GM12878 (cell line): Measurements from ENCODE around the gene SORBS2. TPM values are rescaled to one million over a fixed set of nuclear protein-coding genes. Genes with fewer than 3 reads are reported as not detected.

Experiments used
- ATAC-seq: fragments of 200-7000 bp; cut with Tn5 transposase; 3 replicates; pipeline ENCODE4 v1.9.1; 2020; ENCODE audit warnings: mild to moderate bottlenecking, moderate library complexity
- BruUV-seq: library from RNA; stranded (reverse); fragments of 400-500 nt; replicated peaks from 2 replicates; lab custom pipeline; 2021; lab: Mats Ljungman, UMichigan
- CTCF ChIA-PET: fragments of 300-600 bp; sonication (Branson Sonifier 250); formaldehyde crosslinking; extraction: SDS; loops from one replicate; lab custom pipeline; 2021; ENCODE audit warnings: inconsistent platforms; lab: Yijun Ruan, JAX
- POLR2A ChIA-PET: fragments of 350-600 bp; formaldehyde crosslinking; extraction: SDS; loops from one replicate; lab custom pipeline; 2021; ENCODE audit warnings: inconsistent platforms; lab: Charles Lee
- RAD21 ChIA-PET: fragments of 300-600 bp; sonication (Branson Sonifier 250); formaldehyde crosslinking; loops from one replicate; lab custom pipeline; 2023; ENCODE audit warnings: antibody characterized with exemption; ENCODE audit not compliant: unreplicated experiment; lab: Charles Lee
- SMC1A ChIA-PET: fragments of 300-600 bp; sonication (Branson Sonifier 250); formaldehyde crosslinking; loops from one replicate; lab custom pipeline; 2023; ENCODE audit not compliant: unreplicated experiment, uncharacterized antibody; lab: Charles Lee
- DNase-seq: peaks from one replicate; pipeline ENCODE4 v3.0.0-alpha.2; 2011; ENCODE audit warnings: low read depth, low spot score
- FAIRE-seq: peaks from 3 replicates; lab custom pipeline; 2011; peaks lifted over from hg19 to GRCh38; lab: Jason Lieb, UNC
- H2AFZ ChIP-seq: 2 replicates; pipeline ENCODE4 v1.6.0; 2011; ENCODE audit warnings: low read depth, low read length, control low read depth; ENCODE audit not compliant: control insufficient read depth
- H3K27ac ChIP-seq: 2 replicates; pipeline ENCODE4 v1.5.1; 2011; ENCODE audit warnings: control low read depth; ENCODE audit not compliant: control insufficient read depth, insufficient read depth
- H3K27me3 ChIP-seq, 2 experiments: replicated peaks in 1 of 2; 2 replicates each; pipeline versions ENCODE4 v1.6.0 to v1.6.1; 2011; ENCODE audit warnings: low read length in 1 of 2; ENCODE audit not compliant: control insufficient read depth in 2 of 2, insufficient read depth in 2 of 2
- H3K36me3 ChIP-seq, 2 experiments: 2 replicates each; pipeline ENCODE4 v1.5.1; 2011; ENCODE audit warnings: low read length in 1 of 2; ENCODE audit not compliant: control insufficient read depth in 2 of 2, insufficient read depth in 2 of 2
- H3K4me1 ChIP-seq: 2 replicates; pipeline ENCODE4 v1.6.1; 2011; ENCODE audit warnings: mild to moderate bottlenecking, low read length, moderate library complexity, mixed read lengths; ENCODE audit not compliant: control insufficient read depth, insufficient read depth
- H3K4me2 ChIP-seq: 2 replicates; pipeline ENCODE4 v1.6.0; 2011; ENCODE audit warnings: control low read depth; ENCODE audit not compliant: control insufficient read depth, insufficient read depth
- H3K4me3 ChIP-seq: fragments of 200-600 bp; sonication (generic); 2 replicates; pipeline ENCODE4 v1.5.1; 2016
- H3K79me2 ChIP-seq: 2 replicates; pipeline ENCODE4 v1.6.0; 2011; ENCODE audit warnings: low read length; ENCODE audit not compliant: control insufficient read depth, insufficient read depth
- H3K9ac ChIP-seq: 2 replicates; pipeline ENCODE4 v1.8.0; 2011; ENCODE audit warnings: low read length, control low read depth, mixed read lengths; ENCODE audit not compliant: control insufficient read depth, insufficient read depth
- H3K9me3 ChIP-seq: replicated peaks from 3 replicates; pipeline ENCODE4 v1.5.1; 2011; ENCODE audit warnings: mild to moderate bottlenecking, low read length; ENCODE audit not compliant: control insufficient read depth, insufficient read depth
- H4K20me1 ChIP-seq: 2 replicates; pipeline ENCODE4 v1.6.0; 2011; ENCODE audit not compliant: control insufficient read depth, insufficient read depth
- ATF3 ChIP-seq: IDR thresholded peaks from 2 replicates; pipeline ENCODE4 v1.6.1; 2011; ENCODE audit warnings: low read depth, mild to moderate bottlenecking, low read length, moderate library complexity, borderline replicate concordance; ENCODE audit errors: extremely low read depth
- BACH1 ChIP-seq: fragments of 450-650 bp; IDR thresholded peaks from 2 replicates; pipeline ENCODE4 v1.6.1; 2017; ENCODE audit warnings: mild to moderate bottlenecking, borderline replicate concordance
- BCL11A ChIP-seq: IDR thresholded peaks from 2 replicates; pipeline ENCODE4 v1.6.1; 2011; ENCODE audit warnings: low read depth, low read length
- FOS ChIP-seq: IDR thresholded peaks from 3 replicates; pipeline ENCODE4 v1.6.1; 2011; ENCODE audit warnings: borderline replicate concordance; ENCODE audit not compliant: insufficient read length; ENCODE audit errors: extremely low read depth
- GABPA ChIP-seq: IDR thresholded peaks from 2 replicates; pipeline ENCODE4 v1.6.1; 2014; ENCODE audit warnings: antibody characterized with exemption, low read depth, mild to moderate bottlenecking, inconsistent platforms
- HDAC6 ChIP-seq: fragments of 200-600 bp; sonication (generic); IDR thresholded peaks from one replicate; pipeline ENCODE4 v1.8.0; 2017; ENCODE audit warnings: antibody characterized with exemption; ENCODE audit not compliant: unreplicated experiment
- JUNB ChIP-seq: IDR thresholded peaks from 2 replicates; pipeline ENCODE4 v1.6.1; 2016; ENCODE audit warnings: antibody characterized with exemption, mild to moderate bottlenecking
- MLLT1 ChIP-seq: fragments of 450-650 bp; IDR thresholded peaks from 2 replicates; pipeline ENCODE4 v1.6.1; 2016; ENCODE audit warnings: mild to moderate bottlenecking
- NFIC ChIP-seq: IDR thresholded peaks from 2 replicates; pipeline ENCODE4 v1.6.1; 2012; ENCODE audit warnings: low read depth, mild to moderate bottlenecking, inconsistent platforms, low read length, moderate library complexity
- NR2C2 ChIP-seq: IDR thresholded peaks from 2 replicates; pipeline ENCODE4 v1.6.1; 2011; ENCODE audit warnings: borderline replicate concordance, low read depth; ENCODE audit not compliant: control insufficient read depth, insufficient read length
- POLR2AphosphoS2 ChIP-seq: IDR thresholded peaks from 2 replicates; pipeline ENCODE4 v1.6.1; 2011; ENCODE audit warnings: low read depth, mild to moderate bottlenecking, low read length, improper control_type of control experiment, moderate library complexity
- RUNX3 ChIP-seq: IDR thresholded peaks from 2 replicates; pipeline ENCODE4 v1.6.1; 2012; ENCODE audit warnings: low read length, inconsistent platforms
- SMAD5 ChIP-seq: IDR thresholded peaks from 2 replicates; pipeline ENCODE4 v1.6.1; 2016; ENCODE audit warnings: antibody characterized with exemption, low read depth
- SMC3 ChIP-seq: IDR thresholded peaks from 2 replicates; pipeline ENCODE4 v1.6.1; 2011; ENCODE audit warnings: low read length, improper control_type of control experiment, borderline replicate concordance
- SPI1 ChIP-seq: IDR thresholded peaks from 2 replicates; pipeline ENCODE4 v1.6.1; 2011; ENCODE audit warnings: low read depth, mild to moderate bottlenecking, low read length, moderate library complexity, borderline replicate concordance; ENCODE audit not compliant: insufficient read depth
- TCF12 ChIP-seq: IDR thresholded peaks from 2 replicates; pipeline ENCODE4 v1.6.1; 2011; ENCODE audit warnings: low read depth, mild to moderate bottlenecking, low read length
- ZNF622 ChIP-seq: fragments of 450-650 bp; IDR thresholded peaks from 2 replicates; pipeline ENCODE4 v1.6.1; 2017; ENCODE audit warnings: mild to moderate bottlenecking, inconsistent platforms
- ZNF687 ChIP-seq: fragments of 450-650 bp; IDR thresholded peaks from 2 replicates; pipeline ENCODE4 v1.6.1; 2017; ENCODE audit warnings: mild to moderate bottlenecking, moderate library complexity
- WGBS: methylation state at CpG from one replicate; pipeline ENCODE4 v1.1.6; 2016; ENCODE audit warnings: low lambda C conversion rate; ENCODE audit not compliant: insufficient replicate concordance, insufficient coverage; ENCODE audit errors: missing lambda C conversion rate; 5-methylcytosine and 5-hydroxymethylcytosine counted together
- in situ Hi-C: fragments of 300-500 bp; cut with MboI; formaldehyde crosslinking; loops from 9 replicates; pipeline ENCODE4 v1.14.3; 2018; ENCODE audit warnings: mixed read lengths
- intact Hi-C: fragments of 100-400 bp; cut with micrococcal nuclease; formaldehyde crosslinking; loops from one replicate; pipeline ENCODE4 v1.14.2; 2022; ENCODE audit not compliant: unreplicated experiment
- polyA plus RNA-seq, 11 experiments: library from polyadenylated mRNA; depleted of rRNA in 4 of 11; unstranded in 6 of 11; stranded (reverse) in 5 of 11; fragments of >200 nt; fragmentation: Nextera tagmentation in 4 of 11; fragmentation: Illumina TruSeq in 1 of 11; extraction: Ambion mirVana in 4 of 11; extraction: Trizol in 1 of 11; gene quantifications; 1 replicate in 1 of 11; 2 replicates in 10 of 11; pipeline versions ENCODE4 v1.2.1 to v1.2.3, GENCODE V29; 2011 to 2016; ENCODE audit warnings: inconsistent platforms in 2 of 11, missing spikeins in 2 of 11, low read depth in 1 of 11
- total RNA-seq, 4 experiments: library from RNA; depleted of rRNA in 3 of 4; stranded (reverse); fragments of >200 nt in 3 of 4; fragmentation: Illumina TruSeq in 1 of 4; extraction: Trizol in 1 of 4; gene quantifications; 2 replicates each; pipeline versions ENCODE4 v1.2.1 to v1.2.3, GENCODE V29; 2013 to 2021

The SORBS2 gene
- total and polyA plus RNA-seq, 10 of the 15 experiments (the other 5 are each of a cell fraction or from before 2014, with no cell fraction given), result 0.06 to 3.0 (median 0.79) TPM

- no peak for TF ChIP-seq ZNF687
Measured at GRCh38 chr4:185554365-185555126, 257.4 kb downstream of the SORBS2 start (continued).

GRCh38 chr4:185552254-185552653 lies 259.7 kb downstream of the SORBS2 start:
- ChIA-PET RAD21 (no interaction called here), POLR2A (no interaction called here), SMC1A (interaction anchor here (2.3 kb wide), 1 partner anchor 46 kb away, joined by 7 read pairs; no protein-coding TSS in a partner anchor), CTCF (interaction anchor here (3.3 kb wide), 1 partner anchor 46 kb away, joined by 15 read pairs; no protein-coding TSS in a partner anchor)
- no peak overlapping the region for H3K9ac ChIP-seq
- no peak overlapping the region for H2AFZ ChIP-seq
- H4K20me1 ChIP-seq, result no peaks in the 10 kb centered on the region
- H3K4me2 ChIP-seq, result no peak overlapping the region
- H3K79me2 ChIP-seq, result no peaks in the 10 kb centered on the region
- intact Hi-C loops, result no loop called here
- 93% methylated on average over 2 of the region's 2 CpGs for WGBS
- H3K4me1 ChIP-seq, result no peaks in the 10 kb centered on the region
- DNase-seq, result no peak
- no peak for FAIRE-seq
- H3K27me3 ChIP-seq, result peaks cover 0 to 2% of the 10 kb centered on the region in 2 experiments; a peak in 1 of 4 replicates
- in situ Hi-C loops, result no loop called here
- ATAC-seq, result no peak
- H3K27ac ChIP-seq, result no peak overlapping the region
- no TSS peak for BruUV-seq
- H3K9me3 ChIP-seq, result no peaks in the 10 kb centered on the region
- no peaks in the 10 kb centered on the region for H3K36me3 ChIP-seq
- no peak overlapping the region for H3K4me3 ChIP-seq
- TF ChIP-seq ATF3, result no peak
- TF ChIP-seq RUNX3, result no peak
- TF ChIP-seq ZNF622, result no peak
- no peak for TF ChIP-seq GABPA
- no peak for TF ChIP-seq TCF12
- TF ChIP-seq SMC3, result no peak
- TF ChIP-seq MLLT1, result no peak
- no peak for TF ChIP-seq POLR2AphosphoS2
- TF ChIP-seq HDAC6, result no peak
- TF ChIP-seq NR2C2, result no peak
- no peak for TF ChIP-seq JUNB
- no peak for TF ChIP-seq NFIC
- TF ChIP-seq BCL11A, result no peak
- TF ChIP-seq SMAD5, result no peak
- no peak for TF ChIP-seq BACH1
- TF ChIP-seq FOS, result no peak
- no peak for TF ChIP-seq SPI1
